Cardiac muscle cell (in vitro differentiated cells and primary cell): Measurements from ENCODE around the gene LCLAT1. TPM values are rescaled to one million over a fixed set of nuclear protein-coding genes. Genes with fewer than 3 reads are reported as not detected.
"Not testable (repeated sequence)": the region's sequence is repeated elsewhere in the genome, so short reads cannot be mapped to it uniquely, and the experiment has no call there.

Experiments
- DNase-seq, 2 donors: peaks; one replicate each; pipeline versions ENCODE4 v3.0.0 to v3.0.0-alpha.2; 2010 to 2017; ENCODE audit warnings: low read depth in 1 of 2, low spot score in 1 of 2
- H3K27ac ChIP-seq: fragments of 200-600 bp; sonication (generic); 2 replicates; pipeline ENCODE4 v1.5.1; 2016
- H3K27me3 ChIP-seq: fragments of 200-600 bp; sonication (generic); 2 replicates; pipeline ENCODE4 v1.6.0; 2016; ENCODE audit warnings: control low read depth
- H3K36me3 ChIP-seq: fragments of 200-600 bp; sonication (generic); 2 replicates; pipeline ENCODE4 v1.5.1; 2016; ENCODE audit warnings: control low read depth
- H3K4me1 ChIP-seq: fragments of 200-600 bp; sonication (generic); 2 replicates; pipeline ENCODE4 v1.8.1; 2017; ENCODE audit warnings: low read depth, mild to moderate bottlenecking, mixed run types
- H3K4me3 ChIP-seq: fragments of 200-600 bp; sonication (generic); 2 replicates; pipeline ENCODE4 v1.5.1; 2016; ENCODE audit warnings: mild to moderate bottlenecking
- H3K9me3 ChIP-seq: fragments of 200-600 bp; sonication (generic); 2 replicates; pipeline ENCODE4 v1.5.1; 2017; ENCODE audit warnings: low read depth, mild to moderate bottlenecking, control low read depth
- CTCF ChIP-seq: IDR thresholded peaks from 2 replicates; pipeline ENCODE4 v1.5.1; 2012; ENCODE audit warnings: low read depth, mild to moderate bottlenecking, low read length
- polyA plus RNA-seq: library from polyadenylated mRNA; unstranded; fragments of >200 nt; fragmentation: Nextera tagmentation; extraction: Ambion mirVana; gene quantifications from 2 replicates; pipeline ENCODE4 v1.2.1, GENCODE V29; 2016
- total RNA-seq: library from RNA; depleted of rRNA; stranded (reverse); fragments of >200 nt; gene quantifications from 2 replicates; pipeline ENCODE4 v1.2.3, GENCODE V29; 2016

Gene LCLAT1
- total and polyA plus RNA-seq, 2 experiments from 2014 or later, result 19.6 to 25.5 TPM

GRCh38 chr2:30512243-30512886 lies 65.3 kb downstream of the LCLAT1 start:
- Histone ChIP-seq H3K4me1 (peaks cover 67% of the 10 kb centered on the region), H3K36me3 (no peaks in the 10 kb centered on the region), H3K27me3 (no peaks in the 10 kb centered on the region), H3K27ac (peak overlapping the region; percentile 86), H3K4me3 (no peak overlapping the region), H3K9me3 (no peaks in the 10 kb centered on the region)
- TF ChIP-seq CTCF, result no peak
- no peak for DNase-seq

GRCh38 chr2:30513649-30514048 lies 66.6 kb downstream of the LCLAT1 start:
- not testable (repeated sequence) for H3K27me3 ChIP-seq, H3K4me3 ChIP-seq, H3K9me3 ChIP-seq, H3K36me3 ChIP-seq
- H3K4me1 ChIP-seq, result peaks cover 74% of the 10 kb centered on the region
- peak in 1 of 2 donors; percentile 43 for DNase-seq
- H3K27ac ChIP-seq, result peak overlapping the region; percentile 86

- H3K4me3 ChIP-seq, result no peak overlapping the region
- no peaks in the 10 kb centered on the region for H3K27me3 ChIP-seq
- peak overlapping the region; percentile 86 for H3K27ac ChIP-seq
- no peaks in the 10 kb centered on the region for H3K36me3 ChIP-seq
- H3K9me3 ChIP-seq, result no peaks in the 10 kb centered on the region
- TF ChIP-seq CTCF, result no peak
- peak; percentile 61 to 83 for DNase-seq
- H3K4me1 ChIP-seq, result peaks cover 74% of the 10 kb centered on the region
Measured at GRCh38 chr2:30514134-30514847, 67.2 kb downstream of the LCLAT1 start.

GRCh38 chr2:30514848-30515435 lies 67.9 kb downstream of the LCLAT1 start:
- no peaks in the 10 kb centered on the region for H3K9me3 ChIP-seq
- no peaks in the 10 kb centered on the region for H3K36me3 ChIP-seq
- TF ChIP-seq CTCF, result no peak
- DNase-seq, result peak in 1 of 2 donors; percentile 6
- peaks cover 74% of the 10 kb centered on the region for H3K4me1 ChIP-seq
- H3K27ac ChIP-seq, result peak overlapping the region; percentile 86
- H3K4me3 ChIP-seq, result no peak overlapping the region
- H3K27me3 ChIP-seq, result no peaks in the 10 kb centered on the region

- H3K27me3 ChIP-seq, result no peaks in the 10 kb centered on the region
Measured at GRCh38 chr2:30516166-30516565, 69.1 kb downstream of the LCLAT1 start.

More at GRCh38 chr2:30516166-30516565, 69.1 kb downstream of the LCLAT1 start:
- Histone ChIP-seq H3K4me3 (no peak overlapping the region), H3K9me3 (no peaks in the 10 kb centered on the region), H3K27ac (peak overlapping the region; percentile 86), H3K4me1 (peaks cover 65% of the 10 kb centered on the region), H3K36me3 (no peaks in the 10 kb centered on the region)
- no peak for DNase-seq
- no peak for TF ChIP-seq CTCF
